ENCODE measurements around the gene RNASEH2B.

DNA sequence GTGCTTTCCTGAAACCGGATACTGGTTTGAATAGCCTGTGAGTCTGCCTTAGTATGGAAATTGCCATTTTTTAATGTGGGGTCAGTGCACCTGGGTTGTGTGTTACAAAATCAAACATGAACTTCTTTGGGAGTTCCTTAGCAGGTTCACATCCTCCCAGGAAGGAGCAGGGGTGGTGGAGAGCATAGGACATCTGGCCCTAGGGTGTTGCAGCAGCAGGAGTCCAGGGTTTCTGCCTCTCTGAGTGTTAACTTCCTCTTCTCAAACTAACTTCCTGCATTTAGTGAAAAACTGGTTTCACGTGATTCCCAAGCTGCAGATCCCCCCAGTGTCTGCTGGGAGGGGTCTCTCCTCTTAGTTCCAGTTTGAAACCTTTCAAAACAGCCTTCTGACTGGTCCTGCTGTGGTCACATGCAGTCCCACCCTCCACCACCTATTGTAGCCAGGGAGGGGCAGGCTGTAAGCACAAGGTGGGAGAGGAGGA is 7.2 kb downstream of the RNASEH2B start:
- TF ChIP-seq CTCF (conservative IDR thresholded peaks at IDR 0.05; ENCODE audit: low read depth, low read length) (no peak), EZH2 (IDR thresholded peaks at IDR 0.05; ENCODE audit: borderline replicate concordance, low read depth, low read length, poor library complexity, severe bottlenecking) (no peak)
